Skeletal muscle satellite cell (primary cell): ENCODE results near the gene PA2G4.
A peak's percentile ranks its signal among the peaks of the same experiment; 100 is the strongest.

Source experiments
- H3K27me3 ChIP-seq: 2 replicates; pipeline ENCODE4 v1.7.0; 2013; ENCODE audit warnings: low read length; ENCODE audit not compliant: control insufficient read depth, insufficient read depth
- H3K36me3 ChIP-seq: 2 replicates; pipeline ENCODE4 v1.7.0; 2013; ENCODE audit warnings: mild to moderate bottlenecking, control low read depth, low read length; ENCODE audit not compliant: insufficient read depth
- H3K4me1 ChIP-seq: 2 replicates; pipeline ENCODE4 v1.7.0; 2013; ENCODE audit warnings: low read length; ENCODE audit not compliant: control insufficient read depth, insufficient read depth
- H3K4me2 ChIP-seq: 2 replicates; pipeline ENCODE4 v1.7.0; 2013; ENCODE audit warnings: mild to moderate bottlenecking, low read length
- H3K4me3 ChIP-seq: 2 replicates; pipeline ENCODE4 v1.7.0; 2013; ENCODE audit warnings: low read length
- H3K9ac ChIP-seq: 2 replicates; pipeline ENCODE4 v1.7.0; 2013; ENCODE audit warnings: mild to moderate bottlenecking, low read depth, low read length, moderate library complexity
- H3K9me3 ChIP-seq: replicated peaks from 2 replicates; pipeline ENCODE4 v1.7.0; 2013; ENCODE audit warnings: mild to moderate bottlenecking, control low read depth, low read length

PA2G4 gene

DNA sequence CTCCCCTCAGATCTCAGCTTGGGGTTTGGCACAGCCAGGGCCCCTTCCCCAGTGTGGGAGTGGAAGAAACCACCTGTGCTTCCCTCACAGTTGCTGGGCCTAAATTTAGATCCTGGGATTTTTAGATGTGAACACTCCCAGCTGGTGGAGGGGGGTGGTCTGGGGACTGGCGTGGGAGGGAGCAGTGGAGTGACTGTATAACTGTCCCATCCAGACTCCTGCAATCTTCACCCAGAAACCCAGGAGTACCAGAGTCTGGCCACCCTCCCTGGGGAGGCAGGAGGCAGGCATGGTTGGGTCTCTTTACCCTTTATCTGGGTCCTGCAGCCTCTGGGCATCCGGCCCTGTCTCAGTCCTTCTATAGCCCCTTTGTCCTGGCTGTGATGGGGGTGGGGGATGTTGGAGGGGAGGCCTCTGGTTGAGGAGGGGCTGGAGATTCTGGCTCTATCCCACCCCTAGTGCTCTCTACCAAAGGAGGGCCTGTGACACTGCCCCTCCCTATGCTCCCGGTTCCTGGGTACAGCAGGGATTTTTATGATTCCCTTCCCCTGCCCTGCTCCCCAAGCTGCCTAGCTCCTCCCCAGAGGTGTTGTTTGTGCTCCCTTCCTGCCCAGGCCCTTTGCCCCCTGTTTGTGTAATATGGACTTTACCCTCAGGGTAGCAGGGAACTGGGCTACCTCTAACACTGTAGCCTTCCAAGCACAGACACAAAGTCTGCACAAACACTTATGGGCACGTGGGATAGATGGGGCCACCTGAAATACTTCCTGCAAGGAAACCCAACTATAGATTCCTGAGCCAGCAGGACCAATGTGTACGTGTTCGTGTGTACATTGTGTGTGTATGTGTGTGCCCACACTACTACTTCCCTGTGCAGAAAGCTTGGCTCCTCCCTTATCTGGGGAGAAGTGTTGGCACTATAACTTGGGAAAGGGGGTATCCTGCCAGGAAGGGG, 22.7 kb upstream of the PA2G4 start:
- peaks cover 27% of the 10 kb centered on the region for H3K27me3 ChIP-seq
- no peak overlapping the region for H3K4me3 ChIP-seq
- H3K36me3 ChIP-seq, result no peaks in the 10 kb centered on the region
- no peak overlapping the region for H3K9ac ChIP-seq
- H3K4me2 ChIP-seq, result no peak overlapping the region
- H3K4me1 ChIP-seq, result peaks cover 6% of the 10 kb centered on the region
- H3K9me3 ChIP-seq, result no peaks in the 10 kb centered on the region

DNA sequence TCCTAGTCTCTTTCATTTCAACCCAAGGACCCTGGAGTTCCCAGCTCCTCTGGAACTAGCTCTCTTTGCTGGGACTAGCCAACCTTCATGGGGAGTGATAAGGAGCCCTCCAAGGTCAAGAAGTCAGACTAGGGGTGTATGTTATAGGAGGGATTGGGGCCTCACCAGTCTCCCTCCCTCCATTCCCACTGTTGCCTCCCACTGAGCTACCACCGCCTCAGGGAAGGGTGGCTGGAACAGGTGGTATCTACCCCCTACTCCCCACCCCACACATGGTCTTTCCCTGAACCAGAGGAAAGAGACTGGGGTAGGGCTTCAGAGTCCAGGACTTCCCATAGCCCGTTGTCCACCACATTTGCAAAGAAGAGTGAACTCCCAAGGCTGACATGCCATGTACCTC, 22.0 kb upstream of the PA2G4 start:
- Histone ChIP-seq H3K4me3 (no peak overlapping the region), H3K4me1 (peaks cover 6% of the 10 kb centered on the region), H3K4me2 (no peak overlapping the region)

DNA sequence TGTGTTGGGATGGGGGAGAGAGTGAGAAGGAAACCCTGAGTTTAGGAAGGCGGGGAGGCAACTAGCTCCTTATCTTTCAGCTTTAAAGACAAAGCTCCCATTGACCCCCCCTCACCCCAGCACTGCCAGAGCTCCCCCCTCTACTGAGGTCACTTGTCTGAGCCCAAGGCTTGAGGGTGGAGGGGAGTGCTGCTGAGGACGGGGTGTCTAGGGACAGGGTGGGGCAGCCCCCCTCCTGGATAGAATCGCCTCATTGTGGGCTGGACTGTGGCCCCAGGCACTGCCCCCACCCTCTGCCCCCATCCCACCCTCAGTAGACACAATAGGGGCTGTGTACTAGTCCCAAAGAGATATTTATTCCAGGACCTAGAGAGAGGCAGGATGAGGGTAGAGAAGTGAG, 21.4 kb upstream of the PA2G4 start:
- Histone ChIP-seq H3K4me3 (no peak overlapping the region), H3K36me3 (no peaks in the 10 kb centered on the region), H3K9ac (no peak overlapping the region), H3K4me2 (no peak overlapping the region), H3K4me1 (peaks cover 6% of the 10 kb centered on the region), H3K27me3 (peaks cover 27% of the 10 kb centered on the region), H3K9me3 (no peaks in the 10 kb centered on the region)

More for the DNA sequence above, 22.0 kb upstream of the PA2G4 start:
- H3K27me3 ChIP-seq, result peaks cover 27% of the 10 kb centered on the region
- no peaks in the 10 kb centered on the region for H3K36me3 ChIP-seq
- H3K9me3 ChIP-seq, result no peaks in the 10 kb centered on the region
- H3K9ac ChIP-seq, result no peak overlapping the region

DNA sequence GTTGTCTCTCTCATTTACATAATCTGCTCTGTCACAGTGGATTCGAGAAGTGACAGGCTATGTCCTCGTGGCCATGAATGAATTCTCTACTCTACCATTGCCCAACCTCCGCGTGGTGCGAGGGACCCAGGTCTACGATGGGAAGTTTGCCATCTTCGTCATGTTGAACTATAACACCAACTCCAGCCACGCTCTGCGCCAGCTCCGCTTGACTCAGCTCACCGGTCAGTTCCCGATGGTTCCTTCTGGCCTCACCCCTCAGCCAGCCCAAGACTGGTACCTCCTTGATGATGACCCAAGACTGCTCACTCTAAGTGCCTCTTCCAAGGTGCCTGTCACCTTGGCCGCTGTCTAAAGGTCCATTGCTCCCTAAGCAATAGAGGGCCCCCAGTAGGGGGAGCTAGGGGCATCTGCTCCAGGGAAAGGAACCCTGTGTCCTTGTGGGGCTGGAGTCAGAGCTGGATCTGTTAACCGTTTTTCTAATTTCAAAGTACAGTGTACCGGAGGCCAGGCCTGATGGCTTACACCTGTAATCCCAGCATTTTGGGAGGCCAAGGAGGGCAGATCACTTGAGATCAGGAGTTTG, 19.3 kb upstream of the PA2G4 start:
- Histone ChIP-seq H3K36me3 (no peaks in the 10 kb centered on the region), H3K9ac (no peak overlapping the region), H3K4me1 (peaks cover 5% of the 10 kb centered on the region)

DNA sequence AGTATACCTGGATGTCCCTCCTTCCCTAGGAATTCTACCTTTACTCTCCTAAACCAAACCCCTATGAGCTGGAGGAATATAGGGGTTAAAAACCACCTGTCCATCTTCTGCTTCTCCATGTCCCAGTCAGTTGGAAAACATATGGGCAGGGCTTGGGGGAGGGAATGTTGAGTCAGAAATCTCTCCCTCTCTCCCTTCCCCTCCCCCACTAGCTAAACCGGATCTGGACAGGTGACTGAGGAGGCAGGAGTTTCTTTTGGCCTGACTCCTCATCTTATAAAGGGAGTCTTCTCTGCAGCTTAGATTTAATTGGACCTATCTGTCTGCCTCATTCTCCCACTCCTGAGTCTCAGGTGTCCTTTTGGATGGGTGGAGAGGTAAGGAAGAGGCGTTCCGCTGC, 18.3 kb upstream of the PA2G4 start:
- H3K4me1 ChIP-seq, result no peaks in the 10 kb centered on the region
- no peak overlapping the region for H3K4me3 ChIP-seq
- no peaks in the 10 kb centered on the region for H3K36me3 ChIP-seq
- peaks cover 30% of the 10 kb centered on the region for H3K27me3 ChIP-seq
- H3K9me3 ChIP-seq, result no peaks in the 10 kb centered on the region
- H3K4me2 ChIP-seq, result no peak overlapping the region
- no peak overlapping the region for H3K9ac ChIP-seq

More for the DNA sequence above, 19.3 kb upstream of the PA2G4 start:
- Histone ChIP-seq H3K27me3 (peaks cover 32% of the 10 kb centered on the region), H3K4me3 (no peak overlapping the region), H3K9me3 (no peaks in the 10 kb centered on the region), H3K4me2 (no peak overlapping the region)

DNA sequence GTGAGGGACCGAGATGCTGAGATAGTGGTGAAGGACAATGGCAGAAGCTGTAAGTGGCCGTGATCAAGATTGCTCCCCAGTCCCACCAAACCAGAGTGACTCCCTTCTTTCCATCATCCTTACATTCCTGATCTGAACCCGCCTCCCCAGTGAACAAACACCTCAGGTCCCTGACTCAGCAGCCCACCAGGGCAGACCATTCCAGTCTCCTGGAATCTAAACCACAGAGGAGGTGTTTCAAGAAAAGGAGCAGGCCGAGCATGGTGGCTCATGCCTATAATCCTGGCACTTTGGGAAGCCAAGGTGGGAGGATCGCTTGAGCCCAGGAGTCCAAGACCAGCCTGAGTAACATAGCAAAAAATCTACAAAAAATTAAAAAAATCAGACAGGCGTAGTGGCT, 17.8 kb upstream of the PA2G4 start:
- H3K27me3 ChIP-seq, result peaks cover 31% of the 10 kb centered on the region
- no peaks in the 10 kb centered on the region for H3K36me3 ChIP-seq
- H3K4me3 ChIP-seq, result no peak overlapping the region
- H3K4me2 ChIP-seq, result no peak overlapping the region
- no peaks in the 10 kb centered on the region for H3K9me3 ChIP-seq
- H3K4me1 ChIP-seq, result no peaks in the 10 kb centered on the region
- no peak overlapping the region for H3K9ac ChIP-seq

DNA sequence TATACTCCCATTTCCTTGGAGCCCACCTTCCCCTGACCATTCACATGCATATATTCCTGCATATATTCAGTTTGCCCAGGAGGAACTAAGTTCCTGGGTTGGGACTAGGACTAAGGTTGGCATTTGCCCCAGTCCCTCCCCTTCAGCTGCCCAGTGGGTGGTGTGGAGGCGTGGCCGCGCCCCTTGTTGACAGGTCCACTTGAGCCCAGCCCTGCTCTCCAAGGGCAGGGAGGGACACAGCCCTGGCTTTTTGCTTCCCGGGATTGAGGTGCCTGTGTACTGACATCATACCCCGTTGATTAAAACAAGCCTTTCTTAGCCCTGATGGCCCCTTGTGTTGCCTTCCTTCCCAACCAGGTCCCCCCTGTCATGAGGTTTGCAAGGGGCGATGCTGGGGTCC, 17.1 kb upstream of the PA2G4 start:
- no peaks in the 10 kb centered on the region for H3K4me1 ChIP-seq
- no peak overlapping the region for H3K9ac ChIP-seq
- H3K4me3 ChIP-seq, result no peak overlapping the region
- no peak overlapping the region for H3K4me2 ChIP-seq
- no peaks in the 10 kb centered on the region for H3K36me3 ChIP-seq
- no peaks in the 10 kb centered on the region for H3K9me3 ChIP-seq
- H3K27me3 ChIP-seq, result peaks cover 27% of the 10 kb centered on the region

DNA sequence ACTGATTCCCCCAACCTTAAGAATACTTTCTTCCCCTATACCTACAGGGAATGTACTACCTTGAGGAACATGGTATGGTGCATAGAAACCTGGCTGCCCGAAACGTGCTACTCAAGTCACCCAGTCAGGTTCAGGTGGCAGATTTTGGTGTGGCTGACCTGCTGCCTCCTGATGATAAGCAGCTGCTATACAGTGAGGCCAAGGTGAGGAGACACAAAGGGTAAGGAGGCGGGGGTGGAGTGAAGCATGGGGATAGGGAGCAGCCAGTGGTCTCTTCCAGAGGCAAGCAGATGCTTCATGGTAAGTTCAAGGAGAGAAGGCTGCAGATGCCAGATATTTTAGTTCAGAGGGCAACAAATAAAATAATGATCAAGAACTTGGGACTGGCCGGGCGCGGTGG, 6.6 kb upstream of the PA2G4 start:
- H3K9ac ChIP-seq, result no peak overlapping the region
- peaks cover 38% of the 10 kb centered on the region for H3K27me3 ChIP-seq
- no peak overlapping the region for H3K4me2 ChIP-seq
- no peak overlapping the region for H3K4me3 ChIP-seq
- no peaks in the 10 kb centered on the region for H3K4me1 ChIP-seq
- H3K36me3 ChIP-seq, result no peaks in the 10 kb centered on the region
- H3K9me3 ChIP-seq, result no peaks in the 10 kb centered on the region

DNA sequence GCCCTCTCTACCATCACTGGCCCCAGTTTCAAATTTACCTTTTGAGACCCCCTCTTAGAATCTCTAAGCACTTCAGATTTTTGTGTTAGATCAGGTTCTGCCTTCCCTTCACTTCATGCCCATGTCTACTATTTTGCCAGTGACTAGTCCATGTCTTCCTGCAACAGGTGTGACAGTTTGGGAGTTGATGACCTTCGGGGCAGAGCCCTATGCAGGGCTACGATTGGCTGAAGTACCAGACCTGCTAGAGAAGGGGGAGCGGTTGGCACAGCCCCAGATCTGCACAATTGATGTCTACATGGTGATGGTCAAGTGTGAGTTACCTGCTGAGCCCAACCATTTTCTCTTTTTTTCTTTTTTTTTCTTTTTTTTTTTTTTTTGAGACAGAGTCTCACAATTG, 5.8 kb upstream of the PA2G4 start:
- no peaks in the 10 kb centered on the region for H3K36me3 ChIP-seq
- H3K27me3 ChIP-seq, result peaks cover 30% of the 10 kb centered on the region
- H3K4me2 ChIP-seq, result no peak overlapping the region
- no peaks in the 10 kb centered on the region for H3K9me3 ChIP-seq
- no peak overlapping the region for H3K9ac ChIP-seq
- H3K4me1 ChIP-seq, result peaks cover 8% of the 10 kb centered on the region
- no peak overlapping the region for H3K4me3 ChIP-seq

DNA sequence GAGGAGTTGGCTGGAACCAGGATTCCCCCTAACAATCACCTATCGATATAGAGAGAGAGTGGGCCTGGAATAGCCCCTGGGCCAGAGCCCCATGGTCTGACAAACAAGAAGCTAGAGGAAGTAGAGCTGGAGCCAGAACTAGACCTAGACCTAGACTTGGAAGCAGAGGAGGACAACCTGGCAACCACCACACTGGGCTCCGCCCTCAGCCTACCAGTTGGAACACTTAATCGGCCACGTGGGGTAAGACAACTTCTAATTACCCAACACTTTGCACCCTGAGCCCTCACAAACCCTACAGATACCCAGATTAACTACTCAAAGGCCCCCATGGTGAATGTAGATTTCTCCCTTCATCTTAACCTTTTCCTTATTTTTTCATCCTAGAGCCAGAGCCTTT, 4.6 kb upstream of the PA2G4 start:
- no peak overlapping the region for H3K4me3 ChIP-seq

DNA sequence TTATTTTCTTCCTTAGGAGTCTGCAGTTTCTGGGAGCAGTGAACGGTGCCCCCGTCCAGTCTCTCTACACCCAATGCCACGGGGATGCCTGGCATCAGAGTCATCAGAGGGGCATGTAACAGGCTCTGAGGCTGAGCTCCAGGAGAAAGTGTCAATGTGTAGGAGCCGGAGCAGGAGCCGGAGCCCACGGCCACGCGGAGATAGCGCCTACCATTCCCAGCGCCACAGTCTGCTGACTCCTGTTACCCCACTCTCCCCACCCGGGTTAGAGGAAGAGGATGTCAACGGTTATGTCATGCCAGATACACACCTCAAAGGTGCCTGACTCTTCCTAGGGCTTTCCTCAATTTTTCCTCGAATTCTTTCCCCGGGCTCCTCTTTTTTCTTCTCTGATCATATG, 3.3 kb upstream of the PA2G4 start:
- Histone ChIP-seq H3K27me3 (peaks cover 18% of the 10 kb centered on the region), H3K9me3 (no peaks in the 10 kb centered on the region), H3K4me2 (no peak overlapping the region), H3K36me3 (no peaks in the 10 kb centered on the region), H3K4me1 (peaks cover 15% of the 10 kb centered on the region), H3K4me3 (no peak overlapping the region), H3K9ac (no peak overlapping the region)

More for the DNA sequence above, 4.6 kb upstream of the PA2G4 start:
- no peaks in the 10 kb centered on the region for H3K9me3 ChIP-seq
- peaks cover 30% of the 10 kb centered on the region for H3K27me3 ChIP-seq
- no peaks in the 10 kb centered on the region for H3K36me3 ChIP-seq
- peaks cover 9% of the 10 kb centered on the region for H3K4me1 ChIP-seq
- no peak overlapping the region for H3K9ac ChIP-seq
- no peak overlapping the region for H3K4me2 ChIP-seq

DNA sequence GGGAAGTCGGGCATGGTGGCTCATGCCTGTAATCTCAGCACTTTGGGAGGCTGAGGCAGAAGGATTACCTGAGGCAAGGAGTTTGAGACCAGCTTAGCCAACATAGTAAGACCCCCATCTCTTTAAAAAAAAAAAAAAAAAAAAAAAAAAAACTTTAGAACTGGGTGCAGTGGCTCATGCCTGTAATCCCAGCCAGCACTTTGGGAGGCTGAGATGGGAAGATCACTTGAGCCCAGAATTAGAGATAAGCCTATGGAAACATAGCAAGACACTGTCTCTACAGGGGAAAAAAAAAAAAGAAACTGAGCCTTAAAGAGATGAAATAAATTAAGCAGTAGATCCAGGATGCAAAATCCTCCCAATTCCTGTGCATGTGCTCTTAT, 1.7 kb upstream of the PA2G4 start:
- Histone ChIP-seq H3K27me3 (peaks cover 2% of the 10 kb centered on the region), H3K9me3 (no peaks in the 10 kb centered on the region), H3K4me1 (peaks cover 21% of the 10 kb centered on the region), H3K9ac (no peak overlapping the region), H3K4me2 (peak overlapping the region; percentile 86), H3K4me3 (no peak overlapping the region), H3K36me3 (peaks cover 11% of the 10 kb centered on the region)
